Measurements from ENCODE around the gene HMGCLL1.

The HMGCLL1 gene

DNA sequence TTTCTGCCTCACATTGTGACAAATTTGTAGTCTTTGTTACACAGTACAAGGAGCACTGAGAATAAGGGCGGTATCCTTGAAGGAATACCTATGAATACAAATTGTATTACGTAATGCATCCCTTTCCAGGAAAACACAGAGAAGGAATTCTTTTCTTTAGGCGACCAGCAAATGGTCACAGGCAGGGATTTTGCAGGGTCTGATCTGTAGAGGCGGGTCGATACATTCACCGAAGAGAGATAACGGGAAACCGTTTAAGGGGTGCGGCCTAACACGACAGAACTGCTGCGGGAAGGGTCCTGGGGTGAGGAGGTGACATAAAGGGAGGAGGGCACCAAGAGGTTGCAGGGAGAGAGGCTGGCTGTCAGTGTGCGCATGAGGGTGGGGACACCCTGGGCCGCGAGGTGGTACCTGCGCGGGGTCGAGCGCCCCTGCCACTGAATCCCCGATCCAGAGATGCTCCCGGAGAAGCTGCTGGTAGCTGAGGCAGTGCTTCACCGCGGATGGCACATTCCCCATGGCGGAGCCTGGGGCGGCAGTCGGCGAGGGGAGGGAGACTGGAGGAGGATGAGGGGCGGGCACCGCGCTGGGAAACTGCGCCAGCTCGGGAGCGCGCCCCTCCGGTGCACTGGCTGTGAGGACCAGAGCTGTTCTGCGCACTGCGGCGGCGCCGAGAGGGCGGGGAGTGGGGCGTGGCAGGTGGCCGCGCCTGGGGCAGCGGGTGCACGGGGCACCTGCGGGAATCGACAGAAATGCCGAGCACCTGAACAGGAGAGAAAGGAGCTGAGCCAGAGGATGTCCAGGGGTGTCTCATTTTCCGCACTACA is at the start of gene HMGCLL1:
TSS of gene HMGCLL1 (minus strand) at position 656 of the 827 bp plus-strand sequence. CDS start at position 519, 137 bp downstream.
- DNase-seq = no peak

DNA sequence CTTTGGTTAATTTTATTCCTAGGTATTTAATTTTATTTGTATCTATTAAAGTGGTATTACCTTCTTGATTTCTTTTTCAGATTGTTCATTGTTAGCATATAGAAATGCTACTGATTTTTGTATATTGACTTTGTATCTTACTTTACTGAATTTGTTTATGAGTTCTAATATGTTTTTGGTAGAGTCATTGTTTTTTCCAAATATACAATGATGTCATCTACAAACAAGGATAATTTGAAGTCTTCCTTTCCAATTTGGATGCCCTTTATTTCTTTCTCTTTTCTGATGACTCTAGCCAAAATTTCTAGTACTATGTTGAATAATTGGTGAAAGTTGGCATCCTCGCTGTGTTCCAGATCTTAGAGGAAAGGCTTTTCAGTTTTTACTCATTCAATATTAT is 43.0 kb upstream of the HMGCLL1 start:
- DNase-seq = no peak

DNA sequence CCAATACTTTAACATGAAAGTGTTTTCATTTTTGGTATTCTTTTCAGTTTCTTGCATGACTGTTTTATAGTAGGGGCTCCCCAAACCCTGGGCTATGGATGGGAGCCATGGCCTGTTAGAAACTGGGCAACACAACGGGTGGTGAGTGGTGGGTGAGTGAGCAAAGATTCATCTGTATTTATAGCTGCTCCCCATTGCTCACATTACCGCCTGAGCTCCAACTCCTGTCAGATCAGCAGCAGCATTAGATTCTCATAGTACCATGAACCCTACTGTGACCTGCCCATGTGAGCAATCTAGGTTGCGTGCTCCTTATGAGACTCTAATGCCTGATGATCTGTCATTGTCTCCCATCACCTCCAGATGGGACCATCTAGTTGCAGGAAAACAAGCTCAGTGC is 42.3 kb upstream of the HMGCLL1 start:
- DNase-seq = no peak

DNA sequence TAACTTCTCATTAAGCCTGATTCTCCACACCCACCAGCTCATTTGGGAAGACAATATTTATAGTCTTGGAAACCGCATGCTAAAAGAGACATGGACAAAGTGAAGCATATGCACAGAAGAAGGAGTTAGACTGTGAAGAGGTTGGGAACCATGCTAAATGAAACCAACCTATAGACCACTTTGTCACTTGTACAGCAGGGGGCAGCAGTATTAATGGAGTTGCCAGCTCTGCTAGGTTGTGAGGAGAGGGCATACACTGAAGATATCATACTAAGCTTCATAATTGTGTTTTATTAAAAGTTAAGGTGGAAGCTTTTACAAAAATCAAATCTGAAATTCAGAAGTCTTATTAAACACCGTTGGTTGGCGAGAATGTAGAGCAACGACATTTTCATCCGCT is 38.3 kb upstream of the HMGCLL1 start:
- no peak for DNase-seq

DNA sequence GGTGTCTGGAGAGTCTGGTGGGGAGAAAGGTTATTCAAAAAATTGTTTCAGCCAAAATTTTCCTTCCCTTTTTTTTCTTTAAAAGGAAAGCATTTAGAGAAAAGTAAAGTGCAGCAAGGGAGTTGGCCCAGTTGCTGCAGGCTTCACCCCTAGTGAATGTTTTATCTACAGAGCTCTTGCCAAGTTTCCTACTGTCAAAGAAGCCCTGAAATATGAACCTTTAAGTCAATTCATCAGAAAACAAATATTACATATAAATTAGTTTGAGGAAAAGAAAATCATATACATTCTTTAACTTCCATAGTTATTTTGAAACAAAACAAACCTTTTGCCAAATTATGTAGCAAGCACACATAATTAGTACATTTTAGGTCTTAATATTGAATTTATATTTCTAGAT is 25.0 kb upstream of the HMGCLL1 start:
- DNase-seq = no peak

DNA sequence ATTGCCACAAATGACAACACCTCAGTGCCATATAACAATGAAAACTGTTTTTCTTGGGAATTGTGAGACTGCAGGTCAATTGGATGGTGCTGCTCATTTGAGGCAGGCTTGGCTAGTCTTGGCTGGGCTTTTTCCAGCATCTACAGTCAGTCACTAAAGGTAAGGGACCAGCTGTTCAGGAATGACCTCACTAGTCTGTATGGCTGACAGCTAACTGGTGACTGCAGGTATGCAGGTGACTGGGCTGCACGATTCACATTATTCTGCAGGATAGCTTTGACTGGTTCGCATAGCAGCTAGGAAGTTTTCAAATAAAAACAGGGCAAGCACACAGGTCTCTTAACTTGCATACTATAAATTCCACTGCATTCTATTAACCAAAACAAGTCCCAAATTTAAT is 22.1 kb upstream of the HMGCLL1 start:
- DNase-seq = no peak

DNA sequence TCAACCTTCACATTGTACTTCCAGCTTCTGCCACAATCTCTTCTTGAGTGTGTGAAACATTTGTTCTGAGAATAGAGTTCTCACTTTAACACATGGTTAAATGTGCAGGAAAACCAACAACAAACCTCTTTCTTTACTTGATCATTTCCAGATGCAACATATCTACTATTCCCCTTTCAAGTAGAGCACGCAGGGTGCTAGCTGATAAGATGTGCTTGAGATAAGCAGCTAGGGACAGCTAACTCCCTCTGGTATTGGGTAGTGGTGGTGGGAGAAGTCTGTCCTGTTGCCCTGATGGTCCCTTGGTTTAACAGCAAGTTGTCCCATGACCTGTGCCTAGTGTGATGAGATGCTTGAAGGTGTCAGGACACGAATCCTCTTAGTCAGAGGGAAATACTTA is 15.4 kb upstream of the HMGCLL1 start:
- DNase-seq = no peak

DNA sequence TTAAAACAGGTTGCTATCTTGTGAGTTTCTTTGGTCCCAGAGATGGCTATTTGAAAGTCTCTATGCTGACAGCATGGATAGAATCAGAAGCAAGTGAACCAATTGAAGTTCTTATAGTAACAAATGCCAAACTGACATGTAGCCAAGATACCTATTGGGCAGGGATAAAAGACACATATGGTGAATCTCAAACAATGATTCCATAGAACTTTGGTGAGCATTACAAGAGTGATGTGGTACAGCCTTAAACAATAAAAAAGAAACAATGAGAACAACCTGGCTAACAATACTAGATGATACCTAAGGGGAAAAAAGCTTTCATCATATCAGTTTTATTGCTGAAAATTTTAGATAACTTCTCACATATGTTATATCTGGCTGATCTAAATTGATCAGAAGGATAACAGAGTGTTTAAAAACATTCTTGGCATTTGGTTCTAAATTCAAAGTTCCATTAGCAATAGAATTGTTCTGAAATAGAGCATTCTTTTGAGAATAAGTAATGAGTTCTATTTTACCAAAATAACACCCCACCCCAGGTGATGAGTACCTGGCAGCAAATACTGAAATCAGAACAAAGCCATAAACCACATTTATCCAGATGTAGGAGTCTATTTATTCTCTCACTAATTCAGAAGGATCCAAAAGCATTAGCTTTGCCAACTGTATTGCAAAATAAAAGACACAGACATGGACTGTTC is 5.8 kb upstream of the HMGCLL1 start:
- DNase-seq = no peak

DNA sequence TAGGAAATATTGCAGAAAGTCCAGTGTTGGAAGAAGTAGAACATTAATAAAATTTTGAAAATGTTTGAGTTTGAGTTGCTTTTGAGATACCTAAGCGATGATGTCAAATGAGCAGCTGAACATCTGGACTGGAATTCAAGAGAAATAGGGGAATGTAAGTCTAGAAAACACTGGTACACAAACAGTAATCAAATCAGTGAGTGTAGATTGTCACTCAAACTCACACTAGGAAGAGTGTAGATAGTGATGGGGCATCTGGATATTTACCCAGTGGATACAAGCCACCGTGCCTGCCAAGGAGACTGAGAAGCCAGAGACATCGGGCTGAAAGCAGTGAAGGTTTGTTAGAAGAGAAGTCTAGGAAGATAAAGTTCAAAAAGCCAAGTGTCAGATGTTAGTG is 2.2 kb downstream of the HMGCLL1 start:
- DNase-seq = no peak

DNA sequence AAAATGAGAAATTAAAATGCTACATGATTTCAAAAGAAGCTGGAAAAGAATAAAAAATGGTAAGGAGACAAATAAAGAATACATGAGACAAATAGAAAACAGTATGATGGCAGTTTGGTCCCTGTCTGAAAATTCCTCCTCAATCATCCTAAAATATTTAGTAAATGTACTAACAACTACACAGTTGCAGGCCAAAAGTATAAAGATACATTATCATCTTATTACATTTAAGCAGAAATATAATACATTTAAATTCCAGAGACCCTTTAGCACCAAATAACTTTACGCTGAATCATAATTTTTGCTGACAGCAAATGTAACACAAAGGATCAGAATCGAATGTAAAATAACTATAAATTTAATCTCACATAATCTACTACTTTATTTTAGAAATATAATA is 4.4 kb downstream of the HMGCLL1 start:
- DNase-seq = no peak

DNA sequence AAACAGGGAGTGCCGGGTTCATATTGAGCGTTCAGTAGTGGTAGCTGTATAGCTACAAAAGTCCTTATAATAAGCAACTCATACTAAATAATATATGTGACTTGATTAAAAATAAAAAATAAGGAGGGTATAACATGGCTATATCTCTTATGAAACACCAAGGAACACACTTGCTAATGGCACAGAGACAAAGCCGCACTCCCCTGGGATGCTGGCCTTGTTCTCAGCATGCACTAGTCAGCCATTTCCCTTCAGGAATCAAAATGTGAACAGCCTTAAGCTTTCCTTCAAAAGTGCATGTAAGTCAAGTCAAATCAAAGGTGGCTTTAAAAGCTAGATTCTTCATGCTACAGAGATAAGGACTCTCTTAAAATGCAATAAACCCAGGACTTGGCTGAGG is 9.4 kb downstream of the HMGCLL1 start:
- no peak for DNase-seq

DNA sequence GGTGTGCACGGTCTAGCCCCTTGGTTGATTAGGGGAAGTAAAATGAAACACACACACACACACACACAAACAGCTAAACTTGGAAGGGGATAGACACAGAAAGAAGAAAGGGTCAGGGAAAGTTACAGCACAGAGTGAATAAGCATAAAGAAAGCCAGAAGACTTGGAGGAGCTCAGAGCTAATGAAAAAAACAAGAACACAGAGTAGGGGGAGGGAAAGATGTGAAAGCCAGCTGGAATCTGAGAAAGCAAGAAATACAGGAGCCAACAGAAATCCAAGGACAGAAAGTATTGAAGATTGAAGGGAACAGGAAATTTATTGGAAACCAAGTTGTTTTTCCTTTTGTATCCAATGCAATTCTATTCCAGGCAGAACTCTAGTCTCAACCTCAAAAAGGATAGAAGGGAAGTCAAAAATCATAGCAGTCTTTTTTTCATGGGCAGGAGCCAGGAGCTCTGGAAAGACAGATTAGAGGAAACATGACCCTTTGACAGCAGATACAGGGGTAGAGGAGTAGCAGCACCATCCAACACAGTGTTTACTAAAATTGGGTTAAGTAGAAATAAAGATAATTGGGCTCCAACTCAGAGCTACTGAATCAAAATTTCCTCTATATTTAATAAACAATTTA is 10.1 kb downstream of the HMGCLL1 start:
- DNase-seq = no peak

DNA sequence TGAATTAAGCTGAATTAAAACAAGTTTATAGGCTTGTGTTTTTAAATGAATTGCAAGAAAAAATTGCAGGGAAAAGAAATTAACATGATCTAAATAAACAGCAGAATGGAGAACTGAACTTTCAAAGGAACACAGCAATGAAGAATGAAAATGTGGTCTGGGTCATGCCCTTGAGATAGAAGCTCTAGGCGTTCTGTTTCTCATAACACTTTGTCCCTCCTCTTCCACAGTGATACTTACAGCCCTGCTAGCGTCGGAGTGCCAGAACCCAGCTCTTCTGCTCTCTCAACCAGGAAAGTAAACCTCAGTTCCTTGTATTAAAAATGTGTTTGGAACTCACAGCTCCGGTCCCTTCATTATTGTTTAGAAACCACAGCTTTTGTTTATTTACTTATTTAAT is 11.4 kb downstream of the HMGCLL1 start:
- DNase-seq = no peak

DNA sequence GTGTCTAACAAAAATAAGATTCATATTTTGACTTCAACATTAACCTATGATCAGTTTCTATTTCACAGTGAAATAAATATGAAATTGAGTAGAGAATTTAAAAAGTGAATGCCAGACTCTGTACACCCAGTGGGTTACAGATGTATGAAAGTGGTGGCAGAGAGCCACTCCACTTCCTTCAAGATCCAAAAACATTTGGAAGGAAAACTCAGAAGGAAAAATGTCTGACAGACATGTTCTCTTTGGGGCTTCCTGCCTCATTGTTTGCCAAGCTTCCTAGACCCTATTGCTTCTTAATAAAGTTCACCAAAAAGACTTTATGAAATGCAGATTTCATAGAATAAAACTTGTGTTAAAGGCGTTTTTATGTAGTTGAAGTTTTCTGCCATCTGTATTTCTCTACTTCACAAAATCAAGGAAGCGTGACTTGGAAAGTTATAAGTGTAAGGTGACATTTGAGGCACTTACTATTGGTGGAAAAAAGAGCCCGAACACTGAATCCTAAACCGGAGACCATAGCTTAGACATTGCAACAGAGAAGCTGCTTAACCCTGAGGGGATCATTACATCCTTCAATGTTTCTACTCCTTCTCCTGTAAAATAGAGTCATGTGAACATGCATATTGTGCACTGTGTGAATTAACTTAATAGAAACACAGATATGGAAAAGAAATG is 12.8 kb downstream of the HMGCLL1 start:
- no peak for DNase-seq

DNA sequence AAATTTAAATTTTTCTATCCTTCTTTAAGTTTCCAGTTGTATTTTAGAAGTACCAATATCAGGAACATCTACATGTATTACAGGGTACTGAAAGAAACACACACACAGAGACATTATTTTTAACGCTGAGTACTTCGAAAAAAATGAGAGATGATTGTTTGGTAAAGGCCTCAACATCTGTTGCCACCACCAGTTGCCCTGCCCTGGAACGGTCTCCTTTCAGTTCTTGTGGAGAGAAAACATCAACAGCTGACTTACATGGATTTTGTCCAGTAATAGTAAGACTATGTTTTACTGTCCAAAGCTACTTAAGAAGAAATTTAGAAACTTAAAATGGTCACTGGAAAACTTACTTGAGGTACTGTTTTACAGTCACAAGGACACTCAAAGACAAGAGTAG is 16.7 kb downstream of the HMGCLL1 start:
- no peak for DNase-seq

DNA sequence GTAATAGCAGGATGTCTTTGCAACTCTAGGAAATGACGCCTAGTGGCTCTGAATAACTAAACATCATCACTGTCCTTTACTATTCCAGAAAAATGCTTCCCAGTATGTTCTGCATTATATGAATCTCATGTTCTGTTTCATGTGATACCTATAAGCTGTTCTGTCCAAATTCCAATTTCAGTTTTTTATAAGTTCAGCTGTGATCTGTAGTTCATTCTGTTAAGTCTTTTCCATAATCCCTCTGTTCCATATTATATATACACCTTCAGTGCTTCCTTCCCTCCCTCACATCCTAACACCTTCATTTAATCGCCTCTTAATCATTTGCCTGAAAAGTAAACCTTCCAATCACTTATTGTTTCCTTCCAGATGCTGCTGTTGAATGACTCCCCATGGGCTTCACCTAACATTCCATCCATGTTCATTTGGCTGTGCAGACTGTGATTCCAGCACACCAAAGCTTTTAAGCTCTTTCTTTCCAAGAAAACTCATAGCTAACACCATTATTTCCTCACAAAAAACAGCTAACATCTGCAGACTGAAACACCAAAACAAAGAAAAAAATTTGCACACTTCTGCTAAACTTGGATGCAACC is 18.6 kb downstream of the HMGCLL1 start:
- DNase-seq = no peak

DNA sequence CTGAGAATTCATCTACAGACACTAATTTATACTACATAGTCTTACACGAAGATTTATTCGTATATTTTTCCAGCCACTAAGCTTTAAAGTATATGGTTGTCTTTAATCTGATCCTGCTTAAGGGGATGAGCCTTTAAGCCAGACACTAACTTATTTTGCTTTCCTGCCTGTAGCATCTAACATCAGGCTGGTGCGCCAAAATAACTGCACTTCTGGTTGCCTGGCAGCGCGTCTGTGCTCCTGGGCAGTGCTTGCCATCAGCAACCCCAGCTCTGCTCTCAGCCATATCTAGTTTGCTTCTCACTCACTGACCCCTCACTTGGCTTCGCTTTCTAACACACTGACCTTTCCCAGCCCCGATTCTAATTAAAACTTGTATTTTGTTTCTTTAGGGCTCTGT is 21.8 kb downstream of the HMGCLL1 start:
- DNase-seq = no peak

DNA sequence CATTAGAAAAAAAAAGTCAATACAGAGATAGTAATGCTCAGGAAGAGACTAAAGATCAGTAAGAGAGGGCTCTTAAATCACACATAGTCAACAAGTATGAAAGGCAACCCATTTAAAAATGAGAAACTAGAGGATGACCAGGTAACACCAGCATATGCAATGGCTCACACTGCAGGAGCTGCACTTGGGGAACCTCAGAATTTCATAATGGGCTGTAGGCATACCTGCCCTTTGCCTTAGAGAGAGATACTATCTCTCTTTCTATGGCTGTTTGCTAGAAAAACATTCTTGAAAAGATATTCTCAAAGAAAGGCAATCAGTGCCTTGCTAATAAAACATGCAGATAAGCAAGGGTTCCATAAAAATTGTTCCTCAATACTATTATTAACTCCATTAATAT is 33.2 kb downstream of the HMGCLL1 start:
- DNase-seq = no peak

DNA sequence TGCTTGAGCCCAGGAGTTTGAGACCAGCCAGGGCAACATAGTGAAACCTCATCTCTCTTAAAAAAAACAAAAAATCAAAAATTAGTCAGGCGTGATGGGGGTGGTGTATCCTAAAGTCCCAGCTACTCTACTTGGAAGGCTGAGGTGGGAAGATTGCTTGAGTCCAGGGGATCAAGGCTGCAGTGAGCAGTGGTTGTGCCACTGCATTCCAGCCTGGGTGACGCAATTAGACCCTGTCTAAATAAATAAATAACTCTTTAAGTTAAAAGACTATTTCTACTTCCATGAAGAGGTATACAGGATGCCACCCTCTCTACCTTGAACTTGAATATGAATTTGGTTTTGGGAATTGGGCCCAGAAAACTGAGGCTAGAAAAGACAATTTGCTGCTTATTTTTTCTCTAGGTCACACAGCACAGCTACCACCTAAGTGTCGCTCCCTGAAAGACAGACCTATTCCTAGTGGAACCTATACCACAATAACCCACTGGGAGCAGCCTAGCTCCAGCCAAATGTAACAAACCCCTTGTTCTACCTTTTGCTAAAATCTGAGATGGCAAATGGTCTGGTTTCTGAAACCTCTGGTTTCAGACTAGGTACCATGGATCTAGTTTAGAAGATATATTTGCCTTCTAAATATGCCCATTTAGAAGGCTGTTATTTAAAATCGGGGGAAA is 35.2 kb downstream of the HMGCLL1 start:
- no peak for DNase-seq

DNA sequence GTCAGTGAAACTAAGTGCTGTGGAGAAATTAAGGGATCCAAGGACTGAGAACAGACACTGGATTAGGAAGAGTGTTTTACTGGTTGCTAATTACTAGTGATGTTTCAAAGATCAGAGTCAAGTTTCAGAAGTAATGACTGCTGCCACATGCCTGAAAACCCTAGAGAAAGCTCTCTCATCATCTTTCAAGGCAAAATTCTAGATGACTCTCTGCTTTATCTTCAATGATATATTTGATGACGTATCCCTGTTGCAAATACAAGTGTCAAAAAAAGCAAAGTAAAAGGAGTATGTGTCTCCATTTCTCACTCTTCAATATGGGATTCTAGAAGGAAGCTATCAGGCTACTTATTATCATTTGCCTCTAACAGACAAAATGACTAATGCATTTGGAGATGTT is 38.0 kb downstream of the HMGCLL1 start:
- no peak for DNase-seq

DNA sequence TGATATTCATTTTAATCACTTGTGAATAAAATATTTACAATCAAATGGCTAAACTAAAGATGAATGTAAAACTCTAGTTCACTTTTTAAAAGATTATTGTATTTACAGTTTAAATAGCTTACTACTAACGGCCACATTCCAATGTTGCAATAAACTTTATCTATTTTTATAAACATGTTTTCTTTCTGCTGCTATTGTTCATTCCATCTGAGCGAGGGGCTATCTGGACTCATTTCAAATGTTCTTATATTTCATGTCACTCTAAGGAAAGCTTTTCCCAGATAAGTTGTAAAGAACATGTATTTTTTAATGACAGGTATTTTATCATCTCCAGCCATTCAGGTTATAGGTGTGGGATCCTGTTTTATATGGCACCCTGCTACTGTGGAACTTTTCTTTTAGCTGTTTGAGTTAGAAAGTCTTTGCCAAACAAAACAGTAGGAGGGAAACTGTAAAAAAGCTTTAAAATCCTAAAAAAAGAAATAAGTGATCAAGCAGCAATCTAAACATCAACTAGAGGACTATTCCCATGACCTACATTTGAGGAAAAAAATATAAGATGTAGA is 42.5 kb downstream of the HMGCLL1 start:
- DNase-seq = no peak

DNA sequence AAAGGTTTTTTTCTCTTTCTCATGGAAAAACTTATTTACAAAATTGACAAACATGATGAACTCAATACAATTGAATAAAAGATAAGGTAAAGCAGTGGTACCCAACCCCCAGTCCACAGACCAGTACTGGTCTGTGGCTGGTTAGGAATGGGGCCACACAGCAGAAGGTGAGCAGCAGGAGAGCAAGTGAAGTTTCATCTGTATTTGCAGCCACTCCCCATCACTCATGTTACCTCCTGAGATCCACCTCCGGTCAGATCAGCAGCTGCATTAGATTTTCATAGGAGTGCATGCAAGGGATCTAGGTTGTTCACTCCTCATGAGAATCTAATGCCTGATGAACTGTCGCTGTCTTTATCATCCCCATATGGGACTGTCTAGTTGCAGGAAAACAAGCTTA is 47.5 kb downstream of the HMGCLL1 start:
- no peak for DNase-seq

Data from stimulated activated CD4-positive, alpha-beta T cell treated with anti-CD3 and anti-CD28 coated beads, Interleukin-1b, Interleukin-23, amount 100 ng/mL, for 48 hours (primary cell).